K562 (cell line): ENCODE results near the gene CLSTN1. TPM values are rescaled to one million over a fixed set of nuclear protein-coding genes. Genes with fewer than 3 reads are reported as not detected.

ENCODE experiments used
- ATAC-seq: fragments of 200-7000 bp; cut with Tn5 transposase; 3 replicates; pipeline ENCODE4 v1.9.1; 2020; ENCODE audit warnings: moderate library complexity
- BruUV-seq: library from RNA; stranded (reverse); fragments of 400-500 nt; replicated peaks from 2 replicates; lab custom pipeline; 2021; lab: Mats Ljungman, UMichigan
- CTCF ChIA-PET: fragments of 300-600 bp; formaldehyde crosslinking; extraction: SDS; loops from one replicate; lab custom pipeline; 2021; ENCODE audit warnings: low intra/inter-chr PET ratio; lab: Yijun Ruan, JAX
- POLR2A ChIA-PET: fragments of 300-600, 350-650 bp; sonication (Branson Sonifier 250); formaldehyde crosslinking; extraction: SDS; loops from one replicate; lab custom pipeline; 2021; ENCODE audit warnings: antibody characterized with exemption, inconsistent platforms; lab: Yijun Ruan, JAX
- DNase-seq, 4 experiments: peaks; one replicate each; pipeline versions ENCODE4 v3.0.0 to v3.0.0-alpha.2; 2011 to 2018; ENCODE audit warnings: low spot score in 3 of 4, mixed read lengths in 3 of 4; ENCODE audit errors: extremely low read depth in 1 of 4
- FAIRE-seq: peaks from 2 replicates; lab custom pipeline; 2011; peaks lifted over from hg19 to GRCh38; lab: Jason Lieb, UNC
- H2AFZ ChIP-seq: 2 replicates; pipeline ENCODE4 v1.6.0; 2011; ENCODE audit warnings: low read depth, low read length, control low read depth, inconsistent platforms
- H3K27ac ChIP-seq: fragments of 200-600 bp; 3 replicates; pipeline ENCODE4 v1.8.0; 2011; ENCODE audit warnings: low read depth, mild to moderate bottlenecking, control low read depth, inconsistent platforms, low read length, moderate library complexity, mixed read lengths; ENCODE audit errors: extremely low read depth
- H3K27me3 ChIP-seq, 2 experiments: fragments of 300-600 bp in 1 of 2; 2 replicates in 1 of 2; 3 replicates in 1 of 2; pipeline versions ENCODE4 v1.6.0 to v1.8.0; 2011; ENCODE audit warnings: inconsistent platforms in 2 of 2, low read length in 2 of 2, mild to moderate bottlenecking in 1 of 2, mixed read lengths in 1 of 2, moderate library complexity in 1 of 2; ENCODE audit not compliant: control insufficient read depth in 2 of 2, insufficient read depth in 2 of 2
- H3K36me3 ChIP-seq: fragments of 300-600 bp; 3 replicates; pipeline ENCODE4 v1.8.0; 2011; ENCODE audit warnings: mild to moderate bottlenecking, low read length, inconsistent platforms; ENCODE audit not compliant: control insufficient read depth, insufficient read depth
- H3K4me1 ChIP-seq, 2 experiments: fragments of 200-600 bp in 1 of 2; replicated peaks in 1 of 2; 2 replicates in 1 of 2; 3 replicates in 1 of 2; pipeline versions ENCODE4 v1.5.1 to v1.8.0; 2011; ENCODE audit warnings: inconsistent platforms in 2 of 2, low read length in 2 of 2, mild to moderate bottlenecking in 1 of 2, mixed read lengths in 1 of 2, moderate library complexity in 1 of 2; ENCODE audit not compliant: control insufficient read depth in 2 of 2, insufficient read depth in 2 of 2
- H3K4me2 ChIP-seq: 2 replicates; pipeline ENCODE4 v1.6.1; 2011; ENCODE audit warnings: low read length, control low read depth, inconsistent platforms, mixed read lengths; ENCODE audit not compliant: insufficient read depth
- H3K4me3 ChIP-seq: fragments of 200-600 bp; sonication (generic), shearing (Covaris generic); 2 replicates; pipeline ENCODE4 v1.5.1; 2016; ENCODE audit warnings: control low read depth, inconsistent platforms
- H3K79me2 ChIP-seq: fragments of 200-600 bp; 3 replicates; pipeline ENCODE4 v1.8.0; 2011; ENCODE audit warnings: low read length, inconsistent platforms; ENCODE audit not compliant: control insufficient read depth, insufficient read depth
- H3K9ac ChIP-seq, 2 experiments: 2 replicates each; pipeline versions ENCODE4 v1.6.0 to v1.6.1; 2011; ENCODE audit warnings: low read depth in 2 of 2, low read length in 2 of 2, control low read depth in 1 of 2, inconsistent platforms in 1 of 2, mild to moderate bottlenecking in 1 of 2, mixed read lengths in 1 of 2; ENCODE audit not compliant: insufficient read depth in 1 of 2
- H3K9me1 ChIP-seq: one replicate; pipeline ENCODE4 v1.6.0; 2011; ENCODE audit warnings: inconsistent platforms, mild to moderate bottlenecking, low read length, moderate library complexity; ENCODE audit not compliant: control insufficient read depth, insufficient read depth
- H3K9me3 ChIP-seq: replicated peaks from 2 replicates; pipeline ENCODE4 v1.5.1; 2011; ENCODE audit warnings: low read depth, low read length, inconsistent platforms; ENCODE audit not compliant: control insufficient read depth, insufficient read depth
- H4K20me1 ChIP-seq: replicated peaks from 2 replicates; pipeline ENCODE4 v1.6.1; 2011; ENCODE audit warnings: low read length, inconsistent platforms, mixed read lengths; ENCODE audit not compliant: control insufficient read depth, insufficient read depth
- ARID2 ChIP-seq: fragments of 450-650 bp; IDR thresholded peaks from 2 replicates; pipeline ENCODE4 v1.6.1; 2017; ENCODE audit warnings: antibody characterized with exemption, mild to moderate bottlenecking
- ZNF551 ChIP-seq: fragments of 250-450 bp; sonication (Bioruptor Pico); IDR thresholded peaks from 2 replicates; pipeline ENCODE4 v1.5.0; 2021; ENCODE audit warnings: mild to moderate bottlenecking, moderate library complexity
- WGBS: fragments of 100-300 bp; shearing (Covaris generic); methylation state at CpG from one replicate; pipeline ENCODE4 v1.1.6; 2016; ENCODE audit warnings: low coverage, mixed read lengths; ENCODE audit not compliant: insufficient coverage; ENCODE audit errors: missing lambda C conversion rate; 5-methylcytosine and 5-hydroxymethylcytosine counted together
- in situ Hi-C: fragments of 300-500 bp; cut with MboI; formaldehyde crosslinking; loops from 4 replicates; pipeline ENCODE4 v1.15.0; 2018; ENCODE audit warnings: inconsistent platforms, mixed read lengths
- intact Hi-C: fragments of 100-400 bp; cut with micrococcal nuclease; formaldehyde crosslinking; loops from 2 replicates; pipeline ENCODE4 v1.14.2; 2022
- polyA plus RNA-seq, 8 experiments: library from polyadenylated mRNA; depleted of rRNA in 4 of 8; stranded (reverse) in 5 of 8; unstranded in 3 of 8; fragments of >200 nt; fragmentation: Nextera tagmentation in 2 of 8; fragmentation: Illumina TruSeq in 1 of 8; extraction: Ambion mirVana in 2 of 8; extraction: Trizol in 1 of 8; gene quantifications; 2 replicates each; pipeline versions ENCODE4 v1.2.1 to v1.2.3, GENCODE V29; 2011 to 2014; ENCODE audit warnings: inconsistent platforms in 1 of 8, missing spikeins in 1 of 8
- total RNA-seq, 7 experiments: library from RNA; depleted of rRNA in 6 of 7; stranded (reverse); fragments of >200 nt in 6 of 7; fragmentation: Illumina TruSeq in 2 of 7; extraction: Trizol in 2 of 7; gene quantifications; 2 replicates each; pipeline versions ENCODE4 v1.2.1 to v1.2.3, GENCODE V29; 2011 to 2021; ENCODE audit warnings: low replicate concordance in 1 of 7
- TF ChIP-seq, protein P1 (sequence below): sonication (generic); formaldehyde crosslinking; IDR thresholded peaks from 2 replicates; pipeline ENCODE4 v1.8.0; 2022; ENCODE audit warnings: mild to moderate bottlenecking, missing genetic modification reagents

CLSTN1 gene
- total and polyA plus RNA-seq, 9 of the 15 experiments (the other 6 are each of a cell fraction or from before 2014, with no cell fraction given), result 1.1 to 32.5 (median 13.3) TPM

DNA sequence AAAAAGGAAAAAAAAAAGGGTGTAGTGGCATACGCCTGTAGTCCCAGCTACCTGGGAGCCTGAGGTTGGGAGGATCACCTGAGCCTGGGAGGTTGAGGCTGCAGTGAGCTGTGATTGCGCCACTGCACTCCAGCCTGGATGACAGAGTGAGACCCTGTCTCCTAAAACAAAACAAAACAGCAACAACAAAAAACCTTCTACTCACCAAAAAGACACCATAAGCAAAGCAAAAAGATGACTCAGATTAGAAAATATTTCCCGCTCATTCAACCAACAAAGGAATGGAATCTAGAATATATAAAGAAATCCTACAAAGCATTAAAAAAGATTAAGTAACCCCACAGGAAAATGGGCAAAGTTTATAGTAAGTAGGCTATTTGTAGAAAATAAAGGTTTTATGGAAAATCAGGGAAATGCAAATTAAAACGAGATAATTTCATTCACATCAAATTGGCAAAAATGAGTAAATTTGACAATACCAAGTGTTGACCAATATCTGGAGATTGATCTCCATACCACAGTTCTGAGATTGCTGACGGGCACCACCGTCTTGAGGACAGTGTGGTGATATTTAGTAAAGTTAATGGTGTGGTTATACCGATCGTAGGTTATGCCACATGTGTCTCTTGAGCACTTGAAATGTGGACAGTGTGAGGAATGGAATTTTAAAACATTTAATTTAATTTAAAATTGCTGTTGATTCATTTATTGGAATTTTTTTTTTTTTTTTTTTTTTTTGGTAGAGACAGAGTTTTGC lies 118.2 kb downstream of the CLSTN1 start:
- peaks cover 3% of the 10 kb centered on the region in 2 experiments; a peak in 4 of 5 replicates for H3K4me1 ChIP-seq
- no peak for ATAC-seq
- POLR2A ChIA-PET, result interaction anchor here (1.1 kb wide), 1 partner anchor 12 kb away, joined by 5 read pairs; no protein-coding TSS in a partner anchor
- CTCF ChIA-PET, result no interaction called here
- DNase-seq, result no peak
- no peak for FAIRE-seq
- TF ChIP-seq, protein P1, sequence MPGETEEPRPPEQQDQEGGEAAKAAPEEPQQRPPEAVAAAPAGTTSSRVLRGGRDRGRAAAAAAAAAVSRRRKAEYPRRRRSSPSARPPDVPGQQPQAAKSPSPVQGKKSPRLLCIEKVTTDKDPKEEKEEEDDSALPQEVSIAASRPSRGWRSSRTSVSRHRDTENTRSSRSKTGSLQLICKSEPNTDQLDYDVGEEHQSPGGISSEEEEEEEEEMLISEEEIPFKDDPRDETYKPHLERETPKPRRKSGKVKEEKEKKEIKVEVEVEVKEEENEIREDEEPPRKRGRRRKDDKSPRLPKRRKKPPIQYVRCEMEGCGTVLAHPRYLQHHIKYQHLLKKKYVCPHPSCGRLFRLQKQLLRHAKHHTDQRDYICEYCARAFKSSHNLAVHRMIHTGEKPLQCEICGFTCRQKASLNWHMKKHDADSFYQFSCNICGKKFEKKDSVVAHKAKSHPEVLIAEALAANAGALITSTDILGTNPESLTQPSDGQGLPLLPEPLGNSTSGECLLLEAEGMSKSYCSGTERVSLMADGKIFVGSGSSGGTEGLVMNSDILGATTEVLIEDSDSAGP, result no peak
- no peak for TF ChIP-seq ARID2
- no peak for TF ChIP-seq ZNF551
- H2AFZ ChIP-seq, result no peak overlapping the region
- intact Hi-C loops (no loop called here), in situ Hi-C loops (no loop called here)
- no peaks in the 10 kb centered on the region for H3K27me3 ChIP-seq
- no peak overlapping the region for H3K27ac ChIP-seq
- H4K20me1 ChIP-seq, result no peaks in the 10 kb centered on the region
- H3K4me3 ChIP-seq, result no peak overlapping the region
- H3K4me2 ChIP-seq, result no peak overlapping the region
- H3K36me3 ChIP-seq, result no peaks in the 10 kb centered on the region
- 65% methylated on average over 8 of the region's 8 CpGs for WGBS
- H3K9me3 ChIP-seq, result no peaks in the 10 kb centered on the region
- H3K79me2 ChIP-seq, result no peaks in the 10 kb centered on the region
- BruUV-seq, result no TSS peak
- H3K9me1 ChIP-seq, result no peaks in the 10 kb centered on the region
- H3K9ac ChIP-seq, result no peak overlapping the region
